NCI-H187 treated with DMSO at 0.1 percent for 48 hours (cell line): Measurements from ENCODE around the gene MTUS2.
"Not testable (repeated sequence)": the region's sequence is repeated elsewhere in the genome, so short reads cannot be mapped to it uniquely, and the experiment has no call there.

Source experiments
- DNase-seq: peaks from one replicate; lab custom pipeline; 2025; lab: John Stamatoyannopoulos, UW

MTUS2 gene

DNA sequence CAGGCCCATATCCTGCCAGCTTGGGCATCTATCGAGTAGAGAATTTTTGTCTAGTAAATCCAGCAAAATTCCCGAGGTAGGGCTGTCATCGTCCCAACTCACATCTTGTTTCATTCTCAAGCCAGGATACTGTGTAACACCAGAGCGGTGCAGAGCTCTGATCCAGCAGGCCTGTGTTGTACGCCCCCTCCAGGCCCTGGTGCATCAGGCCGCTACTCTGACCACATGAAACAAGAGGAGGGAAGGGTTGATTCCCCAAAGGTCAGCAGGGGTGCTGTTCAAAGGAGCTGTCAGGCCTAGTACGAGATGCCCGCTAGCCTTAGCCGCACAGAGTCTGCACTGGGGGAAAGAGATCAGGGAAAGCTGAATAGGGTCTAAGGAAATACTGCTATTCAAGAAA is 499.3 kb downstream of the MTUS2 start:
- no peak for DNase-seq

DNA sequence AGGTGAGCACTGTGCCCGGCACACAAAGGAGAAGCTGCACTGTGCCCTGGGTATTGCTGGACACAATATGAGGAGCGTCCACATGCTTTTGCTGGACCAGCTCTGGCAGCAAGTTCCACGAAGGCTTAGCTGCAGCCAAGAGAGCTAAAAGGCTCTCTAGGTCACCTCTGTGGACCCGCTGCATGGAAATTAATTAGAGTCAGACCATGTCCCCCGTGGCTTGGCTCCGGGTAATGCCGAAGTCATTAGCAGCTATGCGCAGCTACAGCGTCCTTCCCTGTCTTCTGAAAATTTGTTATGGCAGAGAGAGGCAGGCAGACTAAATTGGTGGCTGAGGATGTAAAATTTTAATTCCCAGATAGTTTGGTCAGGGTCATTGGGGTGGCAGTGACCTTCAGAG is 503.8 kb downstream of the MTUS2 start:
- no peak for DNase-seq

DNA sequence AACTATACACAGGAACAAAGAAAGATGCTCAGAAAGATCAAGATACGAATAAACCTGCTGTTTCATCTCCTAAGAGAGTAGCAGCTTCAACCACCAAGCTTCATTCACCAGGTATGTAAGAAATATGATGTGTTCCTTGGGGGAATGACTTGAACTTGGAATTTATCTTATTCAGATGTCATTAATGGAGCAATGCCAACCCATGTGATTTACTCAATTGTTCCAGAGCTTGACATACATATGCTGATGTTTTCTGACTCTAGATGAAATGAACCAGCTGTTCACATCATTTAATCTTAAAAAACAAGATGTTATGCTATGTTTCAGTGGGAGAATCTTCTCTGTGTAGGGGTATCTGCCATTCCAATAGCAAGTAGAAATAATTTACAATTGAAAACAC is 504.5 kb downstream of the MTUS2 start:
- DNase-seq, result no peak

DNA sequence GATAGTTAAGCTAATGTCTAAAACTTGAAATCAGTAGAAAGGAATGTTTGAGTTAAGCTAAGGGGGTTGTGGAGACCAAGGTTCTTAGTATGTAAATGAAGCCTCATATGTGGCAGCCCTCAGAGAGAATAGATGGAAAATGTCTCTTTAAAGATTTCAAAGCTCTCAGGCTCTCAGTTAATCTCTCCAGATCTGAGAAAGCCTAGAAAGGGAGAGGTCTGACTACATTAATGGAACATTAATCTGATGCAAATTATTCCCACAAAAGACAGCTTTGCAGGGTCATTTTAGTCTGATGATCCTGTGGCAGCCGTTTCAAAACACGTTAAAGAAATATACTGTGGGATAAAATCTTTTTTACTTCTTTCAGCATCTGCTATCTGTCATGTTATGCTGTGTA is 508.4 kb downstream of the MTUS2 start:
- no peak for DNase-seq

DNA sequence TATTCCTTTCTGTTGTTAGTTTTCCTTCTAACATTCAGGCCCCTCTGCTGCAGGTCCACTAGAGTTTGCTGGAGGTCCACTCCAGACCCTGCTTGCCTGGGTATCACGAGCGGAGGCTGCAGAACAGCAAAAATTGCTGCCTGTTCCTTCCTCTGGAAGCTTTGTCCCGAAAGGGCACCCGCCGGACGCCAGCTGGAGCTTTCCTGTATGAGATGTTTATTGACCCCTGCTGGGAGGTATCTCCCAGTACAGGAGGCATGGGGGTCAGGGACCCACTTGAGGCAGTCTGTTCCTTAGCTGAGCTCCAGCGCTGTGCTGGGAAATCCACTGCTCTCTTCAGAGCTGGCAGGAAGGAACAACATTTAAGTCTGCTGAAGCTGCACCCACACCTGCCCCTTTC is 516.2 kb downstream of the MTUS2 start:
- no peak for DNase-seq

DNA sequence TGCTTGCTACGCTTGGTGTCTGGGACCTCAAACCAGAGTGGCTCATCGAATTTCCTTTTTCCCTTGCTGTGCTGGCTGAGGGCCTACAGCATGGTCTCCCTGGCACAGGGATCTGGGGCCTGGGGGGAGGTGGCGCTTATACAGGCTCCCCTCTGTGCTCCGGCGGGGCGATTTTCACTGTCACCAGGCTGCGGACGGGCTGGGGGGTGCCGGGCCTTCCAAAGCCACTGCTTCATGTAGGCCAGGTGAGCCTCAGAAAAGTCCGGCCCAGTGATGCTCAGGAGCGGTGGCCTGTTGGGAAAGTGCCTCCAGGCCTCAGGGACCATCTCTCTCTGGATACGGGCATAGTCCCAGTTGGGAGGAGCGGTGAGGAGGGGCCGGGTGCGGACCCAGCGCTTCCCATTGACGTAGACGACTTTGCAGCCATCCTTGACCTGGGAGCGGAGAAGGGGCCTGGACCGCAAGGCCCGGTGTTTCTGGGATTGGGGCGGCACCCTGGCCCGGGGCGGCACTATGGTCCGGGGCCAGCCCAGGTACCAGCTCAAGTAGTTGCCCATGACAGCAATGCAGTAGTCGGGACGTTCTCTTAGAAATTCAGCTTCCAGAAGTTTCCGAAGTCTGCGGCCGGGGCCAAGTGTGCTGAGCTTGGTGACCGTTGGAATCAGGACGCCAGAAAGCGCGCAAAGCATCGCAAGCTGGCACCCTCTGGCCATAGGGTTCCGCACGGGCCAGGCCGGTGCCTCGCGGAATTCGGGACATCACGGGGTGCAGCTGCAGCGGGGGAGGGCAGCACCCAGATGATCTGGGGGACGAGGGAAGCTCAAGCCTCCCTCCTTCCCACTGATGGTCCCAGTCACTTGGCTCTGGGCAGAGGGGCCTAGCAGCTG is 519.5 kb downstream of the MTUS2 start:
- no peak for DNase-seq

DNA sequence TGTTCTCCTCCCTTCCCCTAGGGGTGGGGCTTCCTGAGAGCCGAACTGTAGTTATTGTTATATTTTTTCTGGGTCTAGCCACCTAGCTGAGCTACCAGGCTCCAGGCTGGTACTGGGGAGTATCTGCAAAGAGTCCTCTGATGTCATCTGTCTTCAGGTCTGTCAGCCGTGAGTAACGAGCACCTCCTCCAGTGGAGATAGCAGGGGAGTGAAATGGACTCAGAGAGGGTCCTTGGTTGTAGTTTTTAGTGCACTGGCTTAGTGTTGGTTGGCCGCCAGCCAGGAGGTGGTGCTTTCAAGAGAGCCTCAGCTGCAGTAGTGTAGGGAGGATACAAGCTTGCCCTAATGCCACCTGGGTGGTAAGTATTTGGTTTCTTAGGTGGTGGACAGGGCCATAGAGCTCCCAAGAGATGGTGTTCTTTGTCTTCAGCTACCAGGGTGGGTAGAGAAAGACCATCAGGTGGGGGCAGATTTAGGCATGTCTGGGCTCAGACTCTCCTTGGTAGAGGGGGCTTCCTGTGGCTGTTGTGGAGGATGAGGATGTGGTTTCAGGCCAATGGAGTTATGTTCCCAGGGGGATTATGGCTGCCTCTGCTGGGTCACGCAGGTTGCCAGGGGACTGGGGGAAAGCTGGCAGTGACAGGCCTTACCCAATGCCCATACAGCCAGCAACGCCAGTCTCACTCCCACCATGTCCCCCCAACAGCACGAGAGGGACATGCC is 525.9 kb downstream of the MTUS2 start:
- not testable (repeated sequence) for DNase-seq

DNA sequence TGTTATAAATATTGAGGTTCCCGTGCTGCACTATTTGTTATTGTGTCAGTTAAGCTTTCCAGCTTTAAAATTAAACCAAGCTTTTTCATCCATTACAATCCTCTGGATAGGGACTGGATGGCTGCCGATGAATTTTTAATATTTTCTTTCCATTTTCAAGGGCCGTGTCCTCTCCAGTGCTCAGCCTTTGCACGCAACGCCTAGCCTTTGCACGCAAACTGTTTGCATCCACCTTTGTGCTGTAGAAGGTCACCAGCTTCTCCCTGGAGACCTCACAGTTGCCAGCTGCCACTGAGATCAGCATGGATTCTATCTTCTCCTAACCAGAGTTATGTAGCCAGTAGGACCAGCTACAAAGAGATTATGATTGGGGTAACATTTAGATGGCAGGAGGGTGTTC is 534.9 kb downstream of the MTUS2 start:
- no peak for DNase-seq

DNA sequence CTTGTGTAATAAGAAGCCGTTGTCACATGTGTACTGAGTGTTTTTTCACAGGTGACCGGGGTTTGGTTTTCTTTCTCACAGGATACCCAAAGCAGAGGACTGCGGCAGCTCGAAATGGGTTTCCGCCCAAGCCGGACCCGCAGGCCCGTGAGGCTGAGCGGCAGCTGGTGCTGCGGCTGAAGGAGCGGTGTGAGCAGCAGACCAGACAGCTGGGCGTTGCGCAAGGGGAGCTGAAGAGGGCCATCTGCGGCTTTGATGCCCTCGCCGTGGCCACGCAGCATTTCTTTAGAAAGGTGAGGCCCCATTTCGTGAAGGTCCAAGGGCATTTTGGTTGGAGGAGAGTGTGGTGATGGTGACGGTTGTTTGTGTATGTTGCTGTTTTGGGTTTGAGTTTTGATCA is 539.0 kb downstream of the MTUS2 start:
- no peak for DNase-seq

DNA sequence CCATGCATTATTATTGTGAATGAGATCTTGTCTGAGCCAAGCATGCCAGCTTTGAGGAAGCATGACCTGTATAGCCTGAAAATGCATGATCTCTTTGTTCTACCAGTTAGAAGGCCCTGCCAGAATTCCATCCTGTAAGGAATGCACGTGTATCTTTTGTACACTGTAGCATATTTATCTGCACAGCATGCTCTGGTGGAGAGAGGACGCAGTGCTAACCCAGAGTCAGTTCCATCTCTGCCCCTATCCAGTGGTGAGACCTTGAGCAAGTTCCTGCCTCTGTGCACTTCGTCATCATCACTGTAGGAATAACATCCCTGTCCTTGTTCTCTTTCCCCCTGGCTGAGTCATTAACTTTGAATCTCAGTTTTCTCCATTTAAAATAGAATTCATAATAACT is 541.6 kb downstream of the MTUS2 start:
- no peak for DNase-seq

DNA sequence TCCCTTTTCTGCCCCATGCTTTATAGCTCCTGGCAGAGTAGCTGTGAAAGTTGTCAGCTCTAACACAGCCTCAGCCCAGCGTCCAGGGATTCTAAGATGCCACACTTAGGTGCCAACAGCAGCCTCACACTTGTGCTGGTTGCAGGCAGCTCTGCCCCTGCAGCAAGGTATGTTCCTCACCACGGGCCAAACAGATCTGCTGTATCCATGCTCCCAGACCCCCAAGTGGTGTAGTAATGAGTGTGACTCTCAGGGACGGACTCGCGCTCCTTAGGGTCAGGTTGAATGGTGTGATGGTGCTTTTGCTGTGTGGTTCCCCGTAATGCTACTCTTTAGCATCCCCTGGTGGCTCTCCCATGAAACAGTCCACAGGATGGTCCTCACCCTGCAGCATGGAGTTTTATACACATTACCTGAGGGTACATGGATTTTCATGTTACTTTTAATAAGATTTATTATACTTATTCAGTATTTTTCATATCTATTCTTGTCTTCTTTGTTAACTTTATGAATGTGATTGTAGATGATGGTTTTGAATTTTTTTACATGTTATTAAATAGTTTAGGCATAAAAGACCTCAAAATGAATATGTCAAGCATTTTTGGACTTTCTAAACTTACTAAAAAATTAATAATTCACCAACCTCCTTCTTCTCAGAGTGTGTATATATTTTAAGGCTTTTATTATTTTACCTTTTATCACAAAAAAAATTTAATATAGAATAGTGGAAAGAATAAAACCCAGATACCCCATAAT is 542.9 kb downstream of the MTUS2 start:
- no peak for DNase-seq

DNA sequence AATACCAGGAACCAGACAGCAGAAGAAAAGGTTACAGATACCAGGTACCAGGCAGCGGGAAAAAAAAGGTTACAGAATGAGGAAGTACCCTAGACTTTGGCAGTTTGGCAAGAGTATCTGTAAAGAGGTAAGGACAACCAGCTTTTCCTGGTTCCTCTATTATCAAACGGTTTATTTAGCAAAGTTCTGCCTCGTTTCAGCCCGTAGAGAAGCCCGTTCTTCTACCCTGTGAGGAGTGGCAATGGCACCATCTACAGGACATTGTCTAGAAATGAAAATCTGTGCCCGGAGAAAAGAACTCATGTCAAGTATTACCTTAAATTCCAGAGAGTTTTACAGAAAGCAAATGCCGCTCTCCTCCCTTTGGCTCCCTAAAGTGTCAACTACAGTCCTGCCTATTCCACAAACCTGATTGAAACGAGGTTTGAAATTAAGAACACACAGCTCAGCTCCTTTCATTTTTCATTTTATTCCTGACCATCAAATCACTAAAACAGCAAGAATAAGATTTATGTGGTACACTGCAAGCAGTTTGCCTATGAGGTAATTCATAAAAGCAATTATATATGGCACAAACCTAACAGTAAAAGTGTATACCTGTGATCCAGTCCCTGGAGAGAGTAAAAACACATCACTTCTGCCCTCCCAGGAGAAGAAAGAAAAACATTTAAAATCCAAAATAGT is 549.1 kb downstream of the MTUS2 start:
- no peak for DNase-seq

DNA sequence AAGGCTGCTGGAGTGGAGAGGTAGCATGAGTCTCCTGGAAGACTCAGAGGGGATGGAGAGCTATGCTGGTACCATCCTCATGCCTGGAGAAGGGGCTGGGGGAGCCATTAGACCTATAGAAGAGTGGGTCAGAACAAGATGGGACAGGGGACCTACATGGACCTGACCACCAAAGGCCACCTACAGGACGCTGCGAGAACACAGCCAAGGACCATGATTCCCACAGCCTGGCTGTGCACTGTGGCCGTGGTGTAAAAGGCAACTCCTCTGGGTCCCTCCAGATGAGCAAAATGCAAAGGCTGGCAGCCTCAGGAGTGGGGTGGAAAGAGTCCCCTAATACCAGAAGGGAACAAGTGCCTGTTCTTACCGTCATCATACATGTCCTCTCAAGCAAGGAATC is 559.1 kb downstream of the MTUS2 start:
- DNase-seq, result no peak

DNA sequence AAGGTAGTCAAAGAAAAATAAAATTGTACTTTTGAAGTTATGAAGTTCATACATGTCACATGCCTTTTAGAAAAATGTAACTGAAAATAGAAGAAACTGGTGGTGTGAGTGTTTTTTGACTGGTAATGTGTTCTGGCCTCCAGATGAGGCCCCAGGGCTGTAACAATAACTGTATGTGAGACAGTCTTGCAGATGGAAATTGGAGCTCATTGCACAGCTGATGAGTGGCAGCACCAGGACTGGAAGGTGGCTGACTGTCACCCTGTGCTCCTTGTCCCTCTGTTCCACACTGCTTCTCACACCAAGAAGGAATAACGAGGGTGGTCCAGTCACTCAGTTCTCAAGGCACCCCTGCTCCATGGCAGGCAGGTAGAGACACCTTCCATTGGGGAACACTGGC is 559.7 kb downstream of the MTUS2 start:
- DNase-seq, result no peak

DNA sequence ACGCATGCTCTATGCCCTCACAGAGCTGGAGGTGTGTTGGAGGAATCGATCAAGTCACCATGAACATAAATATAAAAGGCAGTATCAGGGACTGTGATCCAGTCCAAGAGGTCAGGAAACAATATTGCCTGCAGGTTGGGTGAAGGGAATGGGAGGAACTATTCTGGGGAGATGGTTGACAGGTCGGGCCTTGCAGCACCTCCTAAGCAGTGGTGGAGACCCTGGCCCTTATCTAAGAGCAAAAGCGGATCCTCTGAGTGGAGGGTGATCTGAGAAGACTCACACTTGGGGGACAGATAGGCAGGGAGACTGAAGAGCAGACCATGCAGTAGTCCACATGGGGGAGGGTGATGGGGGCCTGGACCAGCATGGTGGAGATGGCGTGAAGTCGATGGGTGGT is 561.9 kb downstream of the MTUS2 start:
- no peak for DNase-seq

DNA sequence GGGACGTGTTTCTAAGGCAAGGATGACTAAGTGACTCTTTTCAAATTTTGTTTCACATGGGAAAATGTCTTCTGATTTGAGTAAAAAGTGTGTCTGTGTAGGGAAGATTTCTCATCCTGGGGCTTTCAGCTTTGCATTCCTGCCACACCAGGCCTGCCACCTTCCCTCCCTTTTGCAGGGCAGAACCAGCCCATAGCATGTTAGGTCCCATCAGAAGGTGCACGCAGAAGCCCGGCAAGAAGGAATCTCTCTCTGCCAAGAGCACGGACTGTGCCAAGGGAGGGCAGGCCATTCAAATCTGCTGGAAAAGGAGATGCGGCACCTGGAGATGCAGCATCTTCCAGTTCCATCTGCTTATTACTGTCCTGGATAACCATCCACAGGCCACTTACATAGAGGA is 563.3 kb downstream of the MTUS2 start:
- DNase-seq, result no peak

DNA sequence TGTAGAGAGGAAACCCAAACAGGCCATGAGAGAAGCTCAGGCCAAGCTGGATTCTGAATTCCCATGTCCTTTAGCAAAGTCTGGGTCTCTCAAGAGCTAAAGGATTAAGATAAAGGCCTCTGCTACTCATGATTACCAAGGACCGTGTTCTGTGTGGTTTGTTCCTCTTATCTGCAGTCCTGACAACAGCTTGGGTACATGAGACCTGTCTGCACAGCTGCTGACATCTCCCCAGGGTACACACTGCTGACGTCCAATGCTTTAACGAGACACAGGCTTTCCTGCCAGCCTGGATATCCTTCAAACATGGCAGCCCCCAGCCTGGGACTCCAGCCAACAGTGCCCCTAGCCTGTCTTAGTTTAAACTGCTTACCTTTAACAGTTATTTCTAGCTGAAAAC is 564.3 kb downstream of the MTUS2 start:
- no peak for DNase-seq

DNA sequence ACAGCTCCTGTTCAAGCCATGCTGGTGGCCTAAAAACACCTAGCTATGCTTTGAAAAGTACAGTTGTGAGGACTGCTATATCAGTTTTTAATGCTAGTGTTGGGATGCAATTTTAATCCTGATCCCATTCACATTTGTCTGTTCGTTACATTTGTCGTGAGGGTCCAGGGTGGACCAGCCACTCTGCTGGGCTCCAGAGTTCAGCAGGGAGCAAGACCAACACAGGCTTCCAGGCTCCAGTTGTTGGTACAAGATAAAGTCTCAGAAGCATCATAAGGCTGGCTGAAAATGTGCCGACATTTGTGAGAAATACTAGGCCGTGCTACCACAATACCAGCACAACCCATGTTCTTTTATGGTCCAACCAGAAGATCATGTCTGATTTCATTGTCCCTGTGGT is 564.7 kb downstream of the MTUS2 start:
- DNase-seq, result no peak

DNA sequence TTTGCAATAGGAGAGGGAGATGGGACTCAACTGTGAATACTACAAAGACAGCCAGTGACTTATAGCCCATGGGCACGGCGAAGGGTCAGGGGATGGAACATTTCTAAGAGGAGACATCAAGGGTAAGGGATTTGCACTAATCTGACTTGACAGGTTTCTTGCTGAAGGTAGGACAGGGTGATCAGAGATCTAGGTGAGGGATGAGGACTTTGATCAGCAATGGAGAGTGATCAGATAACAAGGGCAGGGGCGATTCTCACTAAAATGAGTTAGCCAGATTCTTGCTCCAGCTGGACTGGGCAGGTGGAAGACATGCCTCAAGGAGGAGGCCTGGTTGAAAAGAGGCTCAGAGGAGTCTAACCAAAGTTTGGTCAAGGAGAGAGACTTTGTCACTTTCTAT is 566.1 kb downstream of the MTUS2 start:
- no peak for DNase-seq

DNA sequence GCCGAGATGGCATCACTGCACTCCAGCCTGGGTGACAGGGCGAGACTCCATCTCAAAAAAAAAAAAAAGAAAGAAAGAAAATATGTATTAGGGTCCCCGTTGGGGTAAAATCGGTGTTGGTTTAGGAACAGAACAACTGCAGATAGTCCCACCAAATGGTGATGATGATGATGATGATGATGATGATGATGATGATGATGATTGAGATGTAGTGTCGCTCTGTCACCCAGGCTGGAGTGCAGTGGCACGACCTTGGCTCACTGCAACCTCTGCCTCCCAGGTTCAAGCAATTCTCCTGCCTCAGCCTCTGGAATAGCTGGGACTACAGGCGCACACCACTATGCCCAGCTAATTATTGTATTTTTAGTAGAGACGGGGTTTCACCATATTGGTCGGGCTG is 570.5 kb downstream of the MTUS2 start:
- DNase-seq, result not testable (repeated sequence)

DNA sequence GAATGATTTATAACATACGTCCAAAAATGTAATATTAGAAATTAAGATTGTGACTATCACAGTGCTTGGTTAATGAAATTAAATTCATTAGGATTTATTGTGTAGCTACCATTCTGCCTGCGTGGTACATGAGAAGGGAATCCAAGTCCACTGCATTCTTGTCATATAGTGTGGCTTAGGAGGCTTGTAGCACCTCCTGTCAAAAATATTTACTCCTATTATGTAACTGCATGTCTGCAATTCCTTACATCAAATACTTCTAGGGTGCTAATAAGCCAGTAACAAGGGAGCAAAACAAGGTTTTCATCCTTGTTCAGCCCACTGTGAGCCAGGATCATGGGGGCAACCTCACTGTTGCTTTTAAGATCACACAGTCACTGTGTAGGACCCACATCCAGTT is 576.3 kb downstream of the MTUS2 start:
- DNase-seq, result no peak

DNA sequence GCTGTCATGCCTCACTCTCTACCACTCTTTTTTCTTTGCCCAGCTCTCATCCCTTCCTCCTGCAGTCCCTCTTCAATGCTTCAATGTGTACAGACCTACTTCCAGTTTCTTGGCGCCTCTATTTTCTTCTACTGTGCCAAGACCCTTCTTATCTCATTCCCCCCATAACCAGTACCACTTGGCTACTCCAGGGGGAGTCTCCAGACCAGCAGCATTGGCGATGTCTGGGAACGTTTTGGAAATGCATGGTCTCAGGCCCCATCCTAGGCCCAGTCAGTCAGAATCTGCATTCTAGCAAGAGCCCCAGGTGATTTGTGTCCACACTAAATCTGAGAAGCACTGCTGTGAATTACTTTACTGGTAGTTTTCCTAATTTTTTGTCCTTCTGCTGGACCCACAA is 577.1 kb downstream of the MTUS2 start:
- no peak for DNase-seq
